SK-N-SH (cell line): ENCODE results near the gene MSMP. TPM values are rescaled to one million over a fixed set of nuclear protein-coding genes. Genes with fewer than 3 reads are reported as not detected.
A peak's percentile ranks its signal among the peaks of the same experiment; 100 is the strongest.

ENCODE experiments used
- CTCF ChIA-PET: fragments of 300-600, 350-600 bp; formaldehyde crosslinking; extraction: SDS; loops from one replicate; lab custom pipeline; 2021; lab: Yijun Ruan, JAX
- POLR2A ChIA-PET: fragments of 350-600 bp; sonication (Branson Sonifier 250); formaldehyde crosslinking; extraction: SDS; loops from one replicate; lab custom pipeline; 2020; ENCODE audit warnings: antibody characterized with exemption, inconsistent platforms; lab: Yijun Ruan, JAX
- DNase-seq: peaks from one replicate; pipeline ENCODE4 v3.0.0; 2012
- H2AFZ ChIP-seq: fragments of 200-600 bp; sonication (generic); 2 replicates; pipeline ENCODE4 v1.8.1; 2016; ENCODE audit warnings: antibody characterized with exemption, mild to moderate bottlenecking, low read depth
- H3F3A ChIP-seq: fragments of 200-600 bp; sonication (generic); replicated peaks from 2 replicates; pipeline ENCODE3; 2016; ENCODE audit warnings: antibody characterized with exemption, mild to moderate bottlenecking; ENCODE audit not compliant: insufficient read depth
- H3K27ac ChIP-seq, 2 experiments: fragments of 200-500 bp in 1 of 2; fragments of 200-600 bp in 1 of 2; sonication (Bioruptor generic) in 1 of 2; sonication (generic), shearing (Covaris generic) in 1 of 2; 2 replicates each; pipeline versions ENCODE4 v1.5.1 to v1.6.1; 2014 to 2016; ENCODE audit warnings: low read depth in 2 of 2, inconsistent platforms in 1 of 2, low read length in 1 of 2, mild to moderate bottlenecking in 1 of 2, mixed read lengths in 1 of 2
- H3K27me3 ChIP-seq: fragments of 200-600 bp; sonication (generic), shearing (Covaris generic); 2 replicates; pipeline ENCODE4 v1.6.1; 2016; ENCODE audit warnings: mixed run types; ENCODE audit not compliant: insufficient read depth
- H3K36me3 ChIP-seq, 2 experiments: fragments of 200-500 bp in 1 of 2; fragments of 200-600 bp in 1 of 2; sonication (Bioruptor generic) in 1 of 2; sonication (generic) in 1 of 2; replicated peaks in 1 of 2; 2 replicates each; pipeline versions ENCODE3 to v1.5.1; 2014 to 2016; ENCODE audit warnings: low read length in 1 of 2, mild to moderate bottlenecking in 1 of 2; ENCODE audit not compliant: insufficient read depth in 2 of 2, control insufficient read depth in 1 of 2
- H3K4me1 ChIP-seq, 2 experiments: fragments of 200-500 bp in 1 of 2; fragments of 200-600 bp in 1 of 2; sonication (Bioruptor generic) in 1 of 2; sonication (generic), shearing (Covaris generic) in 1 of 2; 2 replicates each; pipeline versions ENCODE4 v1.5.1 to v1.6.1; 2014 to 2016; ENCODE audit warnings: low read depth in 1 of 2, low read length in 1 of 2, mixed run types in 1 of 2; ENCODE audit not compliant: insufficient read depth in 2 of 2, control insufficient read depth in 1 of 2
- H3K4me2 ChIP-seq: fragments of 200-600 bp; sonication (generic), shearing (Covaris generic); 2 replicates; pipeline ENCODE4 v1.6.1; 2017; ENCODE audit warnings: mixed run types
- H3K4me3 ChIP-seq, 2 experiments: fragments of 200-500 bp in 1 of 2; fragments of 200-600 bp in 1 of 2; sonication (Bioruptor generic) in 1 of 2; sonication (generic), shearing (Covaris generic) in 1 of 2; 2 replicates each; pipeline versions ENCODE4 v1.5.1 to v1.8.1; 2014 to 2016; ENCODE audit warnings: low read depth in 2 of 2, inconsistent platforms in 1 of 2, low read length in 1 of 2, mild to moderate bottlenecking in 1 of 2, mixed read lengths in 1 of 2, moderate library complexity in 1 of 2
- H3K79me2 ChIP-seq: fragments of 200-600 bp; sonication (generic); 2 replicates; pipeline ENCODE4 v1.8.1; 2017; ENCODE audit warnings: mild to moderate bottlenecking; ENCODE audit not compliant: insufficient read depth
- H3K9ac ChIP-seq: fragments of 200-600 bp; sonication (generic); 2 replicates; pipeline ENCODE4 v1.6.1; 2017; ENCODE audit warnings: mixed run types
- H3K9me2 ChIP-seq: fragments of 200-600 bp; sonication (generic); 2 replicates; pipeline ENCODE4 v1.6.1; 2017; ENCODE audit warnings: mixed run types
- H3K9me3 ChIP-seq: fragments of 200-600 bp; sonication (generic); 2 replicates; pipeline ENCODE4 v1.6.1; 2017; ENCODE audit warnings: mixed run types, mild to moderate bottlenecking, moderate library complexity
- H4K20me1 ChIP-seq: fragments of 200-600 bp; sonication (generic); 2 replicates; pipeline ENCODE4 v1.6.1; 2017; ENCODE audit warnings: mild to moderate bottlenecking, mixed run types; ENCODE audit not compliant: insufficient read depth
- EZH2phosphoT487 ChIP-seq: fragments of 200-600 bp; sonication (generic); IDR thresholded peaks from 2 replicates; pipeline ENCODE4 v1.6.1; 2017; ENCODE audit warnings: low read depth, mixed run types, mild to moderate bottlenecking, antibody characterized with exemption, moderate library complexity, borderline replicate concordance
- FOXJ3 ChIP-seq: sonication (generic); formaldehyde crosslinking; IDR thresholded peaks from 2 replicates; pipeline ENCODE4 v1.5.1; 2020; ENCODE audit warnings: mild to moderate bottlenecking, missing genetic modification reagents
- FOXM1 ChIP-seq: IDR thresholded peaks from 2 replicates; pipeline ENCODE4 v1.4.0; 2012; ENCODE audit warnings: low read depth, mild to moderate bottlenecking
- MEF2A ChIP-seq: IDR thresholded peaks from 2 replicates; pipeline ENCODE4 v1.4.0; 2012; ENCODE audit warnings: low read depth, borderline replicate concordance
- MXI1 ChIP-seq: IDR thresholded peaks from 2 replicates; pipeline ENCODE4 v1.6.1; 2012; ENCODE audit warnings: mild to moderate bottlenecking, low read depth, low read length, improper control_type of control experiment
- NFIC ChIP-seq: IDR thresholded peaks from 2 replicates; pipeline ENCODE4 v1.4.0; 2012; ENCODE audit warnings: borderline replicate concordance
- NRF1 ChIP-seq: IDR thresholded peaks from 2 replicates; pipeline ENCODE4 v1.6.1; 2012; ENCODE audit warnings: low read depth, mild to moderate bottlenecking, low read length
- RAD21 ChIP-seq: IDR thresholded peaks from 2 replicates; pipeline ENCODE4 v1.6.1; 2012; ENCODE audit warnings: mild to moderate bottlenecking, low read length
- SIN3A ChIP-seq: IDR thresholded peaks from 2 replicates; pipeline ENCODE4 v1.6.1; 2012; ENCODE audit warnings: low read depth, mild to moderate bottlenecking, low read length, moderate library complexity, borderline replicate concordance
- SMC3 ChIP-seq: IDR thresholded peaks from 2 replicates; pipeline ENCODE4 v1.6.1; 2012; ENCODE audit warnings: low read depth, low read length, improper control_type of control experiment
- TAF1 ChIP-seq: IDR thresholded peaks from 2 replicates; pipeline ENCODE4 v1.6.1; 2012; ENCODE audit warnings: low read depth, mild to moderate bottlenecking, low read length, moderate library complexity, borderline replicate concordance
- TCF12 ChIP-seq: IDR thresholded peaks from 2 replicates; pipeline ENCODE4 v1.4.0; 2012
- YY1 ChIP-seq: IDR thresholded peaks from 2 replicates; pipeline ENCODE4 v1.4.0; 2012; ENCODE audit warnings: low read depth, mild to moderate bottlenecking
- WGBS: methylation state at CpG from one replicate; pipeline ENCODE4 v1.1.6; 2017; ENCODE audit warnings: low lambda C conversion rate; 5-methylcytosine and 5-hydroxymethylcytosine counted together
- polyA plus RNA-seq, 3 experiments: library from polyadenylated mRNA; depleted of rRNA; stranded (reverse); fragments of >200 nt; gene quantifications; 2 replicates each; pipeline ENCODE4 v1.2.3, GENCODE V29; 2012
- TF ChIP-seq, protein P1 (sequence below): IDR thresholded peaks from 2 replicates; pipeline ENCODE4 v1.4.0; 2012; ENCODE audit warnings: low read depth
- TF ChIP-seq, protein P2 (sequence below): fragments of 150-350 bp; IDR thresholded peaks from 2 replicates; pipeline ENCODE4 v1.6.1; 2017; ENCODE audit warnings: antibody characterized with exemption, low read length, low read depth, borderline replicate concordance
- TF ChIP-seq, protein P3 (sequence below): fragments of 200-600 bp; sonication (generic); IDR thresholded peaks from 2 replicates; pipeline ENCODE4 v1.6.1; 2017; ENCODE audit warnings: antibody characterized with exemption, mild to moderate bottlenecking, moderate library complexity
- TF ChIP-seq, protein P4 (sequence below): fragments of 150-350 bp; IDR thresholded peaks from 2 replicates; pipeline ENCODE4 v1.6.1; 2016; ENCODE audit warnings: mild to moderate bottlenecking, low read depth, low read length
- TF ChIP-seq, protein P5 (sequence below): IDR thresholded peaks from 2 replicates; pipeline ENCODE4; 2012

Gene MSMP
- polyA plus RNA-seq, 1 of the 3 experiments (the other 2 are of a cell fraction): 1.2 TPM

DNA sequence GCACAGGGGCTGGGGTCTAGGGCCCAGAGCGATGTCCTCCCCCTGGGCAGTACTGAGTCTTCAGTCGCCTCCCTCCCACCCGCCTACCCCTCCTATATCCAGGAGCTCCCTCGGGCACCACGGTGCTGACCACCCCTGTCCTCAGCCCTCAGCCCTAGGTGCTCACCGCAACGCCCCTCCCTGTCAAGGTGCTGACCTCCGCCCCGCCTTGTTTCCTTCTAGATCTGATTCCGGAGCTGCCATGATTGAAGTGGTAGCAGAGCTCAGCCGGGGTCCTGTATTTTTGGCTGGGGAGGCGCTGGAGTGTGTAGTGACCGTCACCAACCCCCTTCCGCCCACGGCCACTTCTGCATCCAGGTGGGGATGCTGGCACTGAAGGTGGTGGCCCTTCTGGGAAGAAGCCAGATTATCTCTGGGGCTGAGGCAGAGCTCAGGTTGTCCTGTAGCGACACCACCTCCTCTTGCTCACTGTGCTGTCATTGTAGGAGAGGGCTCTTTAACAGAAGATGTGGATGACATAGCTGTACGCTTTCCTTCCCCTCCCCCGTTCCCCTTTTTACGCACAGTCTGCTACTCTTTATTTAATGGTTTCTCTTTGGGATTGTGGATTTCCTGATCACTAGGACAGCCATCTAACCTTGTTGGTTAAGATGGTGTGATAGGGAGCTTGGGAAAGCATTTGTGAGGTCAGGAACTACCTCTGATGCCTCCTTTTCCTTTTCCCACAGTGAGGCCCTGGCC, 4.4 kb downstream of the MSMP start:
- POLR2A ChIA-PET: interaction anchor here (0.5 to 2.6 kb wide), 4 partner anchors 12 to 20 kb away, joined by 4 to 28 read pairs (median 6); partner anchors contain the start of genes CREB3 and TLN1
- H3K79me2 ChIP-seq: peaks cover 59% of the 10 kb centered on the region

DNA sequence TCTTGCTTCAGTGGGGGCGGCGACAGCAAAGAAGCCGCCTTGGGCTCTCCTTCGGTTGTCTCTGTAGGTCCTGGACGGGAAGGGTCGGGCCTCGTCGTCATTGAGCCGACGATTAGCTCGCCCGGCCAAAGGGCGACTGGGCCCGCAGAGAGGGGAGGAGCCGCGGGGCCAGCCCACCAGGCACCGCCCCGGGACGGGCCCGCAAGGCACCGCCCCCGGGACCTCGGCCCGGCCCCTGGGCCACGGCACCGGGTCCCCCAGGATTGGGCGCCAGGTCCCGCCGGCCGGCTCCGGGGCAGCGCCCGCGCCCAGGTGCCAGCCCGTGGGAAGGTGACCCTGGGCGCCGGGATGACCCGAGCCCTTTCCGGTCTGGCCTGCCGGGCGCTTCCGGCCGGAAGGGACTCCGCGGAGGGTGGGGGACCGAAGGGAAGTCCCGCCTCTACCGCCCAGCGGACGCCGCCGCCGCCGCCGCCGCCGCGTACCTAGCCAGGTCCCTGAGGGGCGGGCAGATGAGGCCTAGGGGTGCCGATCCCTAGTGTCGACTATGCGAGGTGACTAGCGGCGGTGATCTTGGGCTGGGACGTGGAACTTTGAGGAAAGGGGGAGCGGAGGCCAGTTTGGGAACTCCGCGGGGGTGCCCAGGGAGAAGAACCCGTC, 5.1 kb downstream of the MSMP start, which contains the start of the genes GBA2 and RGP1:
Gene GBA2 (minus strand): TSS at position 371 of the 657 bp plus-strand sequence. CDS start 524 bp downstream, outside the sequence.
Gene RGP1 (plus strand): TSS at position 430 of the 657 bp plus-strand sequence. CDS start 469 bp downstream, outside the sequence.
- Histone ChIP-seq H3K9me3 (no peaks in the 10 kb centered on the region), H4K20me1 (peaks cover 31% of the 10 kb centered on the region), H3K9me2 (no peaks in the 10 kb centered on the region), H3K27ac (peak within 1 kb of the TSS; percentile 70 to 79; a peak in 3 of 4 replicates), H3K27me3 (no peaks in the 10 kb centered on the region), H3K4me1 (peaks cover 12 to 33% of the 10 kb centered on the region in 2 experiments; a peak in 2 of 4 replicates), H3K79me2 (peaks cover 66% of the 10 kb centered on the region), H3K9ac (peak within 1 kb of the TSS; percentile 90), H3K4me2 (peak within 1 kb of the TSS; percentile 82), H2AFZ (peak within 1 kb of the TSS; percentile 80), H3K4me3 (peak within 1 kb of the TSS; percentile 97 to 98), H3K36me3 (peaks cover 23 to 46% of the 10 kb centered on the region in 2 experiments), H3F3A (peaks cover 7% of the 10 kb centered on the region)
- peak; percentile 94 for DNase-seq
- CTCF ChIA-PET: interaction anchor here (1.0 to 6.8 kb wide), 13 partner anchors 8 to 138 kb away, joined by 3 to 88 read pairs (median 5); partner anchors contain the start of genes CCDC107, CREB3, NPR2 and TLN1
- WGBS: 0% methylated on average over 13 of the region's 69 CpGs
- POLR2A ChIA-PET: interaction anchor here (1.6 to 2.6 kb wide), 4 partner anchors 7 to 17 kb away, joined by 5 to 28 read pairs (median 8); partner anchors contain the start of genes CREB3 and TLN1
- TF ChIP-seq, protein P1, sequence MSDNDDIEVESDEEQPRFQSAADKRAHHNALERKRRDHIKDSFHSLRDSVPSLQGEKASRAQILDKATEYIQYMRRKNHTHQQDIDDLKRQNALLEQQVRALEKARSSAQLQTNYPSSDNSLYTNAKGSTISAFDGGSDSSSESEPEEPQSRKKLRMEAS: peak; percentile 52; the same call in 1 of the 2 replicates
- TF ChIP-seq MEF2A: no peak
- TF ChIP-seq FOXM1: no peak
- TF ChIP-seq EZH2phosphoT487: no peak
- TF ChIP-seq SIN3A: no peak; the same call in 1 of the 2 replicates
- TF ChIP-seq, protein P2, sequence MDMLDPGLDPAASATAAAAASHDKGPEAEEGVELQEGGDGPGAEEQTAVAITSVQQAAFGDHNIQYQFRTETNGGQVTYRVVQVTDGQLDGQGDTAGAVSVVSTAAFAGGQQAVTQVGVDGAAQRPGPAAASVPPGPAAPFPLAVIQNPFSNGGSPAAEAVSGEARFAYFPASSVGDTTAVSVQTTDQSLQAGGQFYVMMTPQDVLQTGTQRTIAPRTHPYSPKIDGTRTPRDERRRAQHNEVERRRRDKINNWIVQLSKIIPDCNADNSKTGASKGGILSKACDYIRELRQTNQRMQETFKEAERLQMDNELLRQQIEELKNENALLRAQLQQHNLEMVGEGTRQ: no peak
- no peak for TF ChIP-seq NRF1
- TF ChIP-seq, protein P3, sequence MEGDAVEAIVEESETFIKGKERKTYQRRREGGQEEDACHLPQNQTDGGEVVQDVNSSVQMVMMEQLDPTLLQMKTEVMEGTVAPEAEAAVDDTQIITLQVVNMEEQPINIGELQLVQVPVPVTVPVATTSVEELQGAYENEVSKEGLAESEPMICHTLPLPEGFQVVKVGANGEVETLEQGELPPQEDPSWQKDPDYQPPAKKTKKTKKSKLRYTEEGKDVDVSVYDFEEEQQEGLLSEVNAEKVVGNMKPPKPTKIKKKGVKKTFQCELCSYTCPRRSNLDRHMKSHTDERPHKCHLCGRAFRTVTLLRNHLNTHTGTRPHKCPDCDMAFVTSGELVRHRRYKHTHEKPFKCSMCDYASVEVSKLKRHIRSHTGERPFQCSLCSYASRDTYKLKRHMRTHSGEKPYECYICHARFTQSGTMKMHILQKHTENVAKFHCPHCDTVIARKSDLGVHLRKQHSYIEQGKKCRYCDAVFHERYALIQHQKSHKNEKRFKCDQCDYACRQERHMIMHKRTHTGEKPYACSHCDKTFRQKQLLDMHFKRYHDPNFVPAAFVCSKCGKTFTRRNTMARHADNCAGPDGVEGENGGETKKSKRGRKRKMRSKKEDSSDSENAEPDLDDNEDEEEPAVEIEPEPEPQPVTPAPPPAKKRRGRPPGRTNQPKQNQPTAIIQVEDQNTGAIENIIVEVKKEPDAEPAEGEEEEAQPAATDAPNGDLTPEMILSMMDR: no peak
- TF ChIP-seq YY1: no peak
- TF ChIP-seq TCF12: no peak
- TF ChIP-seq, protein P4, sequence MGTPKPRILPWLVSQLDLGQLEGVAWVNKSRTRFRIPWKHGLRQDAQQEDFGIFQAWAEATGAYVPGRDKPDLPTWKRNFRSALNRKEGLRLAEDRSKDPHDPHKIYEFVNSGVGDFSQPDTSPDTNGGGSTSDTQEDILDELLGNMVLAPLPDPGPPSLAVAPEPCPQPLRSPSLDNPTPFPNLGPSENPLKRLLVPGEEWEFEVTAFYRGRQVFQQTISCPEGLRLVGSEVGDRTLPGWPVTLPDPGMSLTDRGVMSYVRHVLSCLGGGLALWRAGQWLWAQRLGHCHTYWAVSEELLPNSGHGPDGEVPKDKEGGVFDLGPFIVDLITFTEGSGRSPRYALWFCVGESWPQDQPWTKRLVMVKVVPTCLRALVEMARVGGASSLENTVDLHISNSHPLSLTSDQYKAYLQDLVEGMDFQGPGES: no peak
- TF ChIP-seq, protein P5, sequence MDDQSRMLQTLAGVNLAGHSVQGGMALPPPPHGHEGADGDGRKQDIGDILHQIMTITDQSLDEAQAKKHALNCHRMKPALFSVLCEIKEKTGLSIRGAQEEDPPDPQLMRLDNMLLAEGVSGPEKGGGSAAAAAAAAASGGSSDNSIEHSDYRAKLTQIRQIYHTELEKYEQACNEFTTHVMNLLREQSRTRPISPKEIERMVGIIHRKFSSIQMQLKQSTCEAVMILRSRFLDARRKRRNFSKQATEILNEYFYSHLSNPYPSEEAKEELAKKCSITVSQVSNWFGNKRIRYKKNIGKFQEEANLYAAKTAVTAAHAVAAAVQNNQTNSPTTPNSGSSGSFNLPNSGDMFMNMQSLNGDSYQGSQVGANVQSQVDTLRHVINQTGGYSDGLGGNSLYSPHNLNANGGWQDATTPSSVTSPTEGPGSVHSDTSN: no peak
- no peak for TF ChIP-seq MXI1
- no peak for TF ChIP-seq SMC3
- TF ChIP-seq TAF1: peak; percentile 28; the same call in 1 of the 2 replicates
- TF ChIP-seq RAD21: no peak
- TF ChIP-seq NFIC: no peak
- no peak for TF ChIP-seq FOXJ3 (CRISPR knock-in tag)

More for the DNA sequence above, 4.4 kb downstream of the MSMP start:
- Histone ChIP-seq H3K9me3 (no peaks in the 10 kb centered on the region), H3K9ac (peak overlapping the region; percentile 90), H3K36me3 (peaks cover 16 to 46% of the 10 kb centered on the region in 2 experiments), H3K27ac (peak overlapping the region; percentile 70 to 79; a peak in 3 of 4 replicates), H3K4me1 (peaks cover 12 to 33% of the 10 kb centered on the region in 2 experiments; a peak in 2 of 4 replicates), H3K9me2 (no peaks in the 10 kb centered on the region), H2AFZ (peak overlapping the region; percentile 80), H3K4me2 (peak overlapping the region; percentile 82), H4K20me1 (peaks cover 31% of the 10 kb centered on the region), H3K27me3 (no peaks in the 10 kb centered on the region), H3F3A (peaks cover 7% of the 10 kb centered on the region), H3K4me3 (peak overlapping the region; percentile 97 to 98)
- DNase-seq: no peak
- WGBS: 11% methylated on average over 11 of the region's 19 CpGs
- TF ChIP-seq MXI1 (no peak), YY1 (peak; percentile 74; the same call in 1 of the 2 replicates)
- CTCF ChIA-PET: interaction anchor here (1.2 to 6.8 kb wide), 6 partner anchors 9 to 132 kb away, joined by 4 to 88 read pairs (median 15); partner anchors contain the start of genes CREB3 and TLN1
